Epithelial cell of prostate (primary cell): ENCODE results near the gene TMEM186.
"Not testable (repeated sequence)": the region's sequence is repeated elsewhere in the genome, so short reads cannot be mapped to it uniquely, and the experiment has no call there.

ENCODE experiments used
- DNase-seq: peaks from one replicate; pipeline ENCODE4 v3.0.0-alpha.2; 2011; ENCODE audit warnings: low read depth, low spot score
- H3K27ac ChIP-seq: fragments of 450-650 bp; 2 replicates; pipeline ENCODE4 v1.5.1; 2017; ENCODE audit warnings: mild to moderate bottlenecking

The TMEM186 gene

GRCh38 chr16:8777217-8777616 is 20.2 kb downstream of the TMEM186 start:
- H3K27ac ChIP-seq: no peak overlapping the region

DNA sequence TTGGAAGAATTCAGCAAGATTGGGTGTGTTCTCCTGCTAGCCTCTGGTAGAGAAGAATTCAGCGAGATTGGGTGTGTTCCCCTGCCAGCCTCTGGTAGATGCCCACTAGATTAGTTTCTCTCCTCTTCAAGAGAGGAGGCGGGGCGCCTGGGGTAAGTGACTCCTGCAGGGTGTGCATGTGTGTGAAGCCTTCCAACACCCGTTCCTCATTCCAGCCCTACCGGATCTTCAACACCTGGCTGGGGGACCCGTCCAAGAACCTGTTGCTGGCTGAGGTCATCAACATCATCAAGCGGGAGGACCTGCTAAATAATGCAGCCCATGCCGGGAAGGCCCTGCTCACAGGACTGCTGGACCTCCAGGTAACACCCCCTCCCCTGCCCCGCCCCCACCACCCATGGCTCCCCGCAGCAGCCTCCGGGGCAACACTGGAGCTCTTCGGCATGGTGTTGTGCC is 21.3 kb downstream of the TMEM186 start:
- peak; percentile 66 for DNase-seq
- peak overlapping the region; percentile 29 for H3K27ac ChIP-seq

More at GRCh38 chr16:8777217-8777616, 20.2 kb downstream of the TMEM186 start:
- no peak for DNase-seq

DNA sequence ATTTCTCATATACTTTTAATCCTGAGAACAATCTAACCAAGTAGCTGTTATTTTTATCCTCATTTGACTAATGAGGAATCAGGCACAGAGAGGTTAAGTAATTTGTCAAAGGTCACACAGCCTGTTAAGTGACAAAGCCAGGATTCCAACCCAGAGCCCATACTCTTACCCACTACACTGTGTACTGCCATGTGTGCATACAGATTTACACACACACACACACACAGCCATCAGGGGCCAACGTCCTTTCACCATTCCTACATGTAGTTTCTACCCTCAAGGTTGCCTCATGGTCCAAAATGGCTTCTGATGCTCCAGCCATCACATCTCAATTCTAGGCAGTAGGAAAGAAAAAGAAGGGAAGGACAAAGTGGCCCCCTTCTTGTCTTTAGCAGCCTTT is 22.1 kb downstream of the TMEM186 start:
- no peak for DNase-seq

GRCh38 chr16:8774208-8774607 is 23.2 kb downstream of the TMEM186 start:
- DNase-seq: no peak
- H3K27ac ChIP-seq: no peak overlapping the region

More for the DNA sequence above, 22.1 kb downstream of the TMEM186 start:
- H3K27ac ChIP-seq: peak overlapping the region; percentile 29

DNA sequence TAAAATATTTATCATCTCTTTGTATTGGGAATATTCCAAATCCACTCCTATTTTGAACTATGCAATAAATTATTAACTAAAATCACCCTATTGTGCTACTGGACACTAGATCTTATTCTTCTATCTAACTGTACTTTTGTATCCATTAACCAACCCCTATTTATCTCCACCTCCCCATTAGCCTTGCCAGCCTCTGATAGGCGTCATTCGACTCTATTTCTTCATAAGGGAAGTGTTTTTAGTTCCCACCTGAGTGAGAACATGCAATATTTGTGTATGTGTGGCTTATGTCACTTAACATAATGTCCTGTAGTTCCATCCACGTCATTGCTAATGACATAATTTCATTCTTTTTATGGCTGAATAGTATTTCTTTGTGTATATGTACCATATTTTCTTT is 23.9 kb downstream of the TMEM186 start:
- no peak for DNase-seq
- no peak overlapping the region for H3K27ac ChIP-seq

DNA sequence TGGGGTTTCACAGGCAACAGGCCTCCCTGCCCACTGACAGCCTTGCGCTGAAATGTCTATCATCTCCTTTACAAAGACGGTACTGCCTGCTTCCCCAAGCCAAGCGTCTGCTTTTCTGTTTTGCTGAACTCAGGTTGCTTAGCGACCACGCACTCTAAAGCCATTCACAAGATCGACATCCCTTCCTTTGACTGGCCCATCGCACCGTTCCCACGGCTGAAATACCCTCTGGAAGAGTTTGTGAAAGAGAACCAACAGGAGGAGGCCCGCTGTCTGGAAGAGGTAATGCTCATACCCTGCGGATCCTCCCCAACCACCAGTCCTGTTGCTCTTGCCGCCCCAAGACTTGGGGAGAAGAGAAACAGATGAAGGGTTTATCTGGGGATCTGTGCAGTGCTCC is 28.7 kb downstream of the TMEM186 start:
- no peak for DNase-seq

GRCh38 chr16:8768283-8768682 is 29.2 kb downstream of the TMEM186 start:
- DNase-seq: no peak
- no peak overlapping the region for H3K27ac ChIP-seq

More for the DNA sequence above, 28.7 kb downstream of the TMEM186 start:
- H3K27ac ChIP-seq: no peak overlapping the region

GRCh38 chr16:8767176-8767575 is 30.3 kb downstream of the TMEM186 start:
- DNase-seq: no peak
- no peak overlapping the region for H3K27ac ChIP-seq

- no peak for DNase-seq
- H3K27ac ChIP-seq: no peak overlapping the region
These were observed 32.8 kb downstream of the TMEM186 start for GRCh38 chr16:8764525-8765250.

DNA sequence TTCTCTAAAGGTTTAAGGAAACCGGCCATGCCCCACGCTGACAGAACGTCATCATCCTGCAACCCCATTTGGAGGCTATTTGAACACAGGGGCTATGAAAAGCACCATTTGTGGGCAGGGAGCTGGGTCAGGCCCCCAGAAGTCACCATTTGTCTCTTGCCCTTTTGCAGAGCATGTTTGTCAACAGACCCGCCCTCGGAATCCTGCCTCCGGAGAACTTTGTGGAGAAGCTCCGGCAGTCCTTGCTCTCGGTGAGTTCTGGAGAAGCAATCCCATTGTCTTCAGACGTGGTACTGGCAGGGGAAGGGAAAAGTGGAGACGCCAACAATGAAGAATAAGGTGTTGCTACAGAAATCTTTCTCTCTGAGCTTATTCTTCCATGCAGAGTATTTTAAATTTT is 33.5 kb downstream of the TMEM186 start:
- DNase-seq: no peak
- no peak overlapping the region for H3K27ac ChIP-seq

DNA sequence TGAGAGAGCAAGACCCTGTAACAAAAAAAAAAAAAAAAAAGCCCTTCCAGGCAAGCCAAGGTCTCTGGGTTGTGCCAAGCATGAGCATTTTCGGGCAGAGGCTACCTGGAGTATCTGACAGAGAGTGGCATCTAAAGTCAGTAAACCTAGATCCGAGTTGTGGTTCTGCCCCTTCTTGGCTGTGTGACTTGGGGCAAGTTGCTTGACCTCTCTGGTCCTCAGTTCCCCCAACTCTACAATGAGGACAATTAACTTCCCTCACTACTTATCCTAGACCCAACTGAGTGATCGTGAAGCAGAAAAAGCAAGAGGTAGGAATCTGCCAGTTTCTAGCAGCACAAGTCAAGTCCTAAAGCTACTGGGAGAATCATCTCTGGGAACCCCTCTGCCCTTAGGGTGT is 34.4 kb downstream of the TMEM186 start:
- DNase-seq: no peak
- no peak overlapping the region for H3K27ac ChIP-seq

DNA sequence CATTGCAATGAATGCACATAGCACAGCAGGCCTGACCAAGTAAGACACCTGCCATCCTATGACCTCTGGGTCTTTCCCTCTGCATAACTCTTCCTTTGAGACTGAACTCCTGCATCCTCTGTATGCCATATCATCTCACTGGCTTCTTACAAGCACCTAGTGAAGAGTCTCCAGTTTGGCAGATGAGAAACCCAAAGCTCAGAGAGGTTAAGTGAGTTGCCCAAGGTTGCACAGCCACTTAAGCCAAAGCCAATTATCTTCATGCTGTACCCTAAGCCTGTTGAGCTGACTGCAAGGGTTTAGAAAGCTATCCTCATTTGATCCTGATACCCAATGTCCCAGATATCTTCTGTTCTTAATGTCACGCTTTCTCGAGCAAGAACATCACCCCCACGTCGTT is 35.2 kb downstream of the TMEM186 start:
- DNase-seq: no peak
- no peak overlapping the region for H3K27ac ChIP-seq

GRCh38 chr16:8761078-8761477 is 36.4 kb downstream of the TMEM186 start:
- no peak for DNase-seq
- no peak overlapping the region for H3K27ac ChIP-seq

DNA sequence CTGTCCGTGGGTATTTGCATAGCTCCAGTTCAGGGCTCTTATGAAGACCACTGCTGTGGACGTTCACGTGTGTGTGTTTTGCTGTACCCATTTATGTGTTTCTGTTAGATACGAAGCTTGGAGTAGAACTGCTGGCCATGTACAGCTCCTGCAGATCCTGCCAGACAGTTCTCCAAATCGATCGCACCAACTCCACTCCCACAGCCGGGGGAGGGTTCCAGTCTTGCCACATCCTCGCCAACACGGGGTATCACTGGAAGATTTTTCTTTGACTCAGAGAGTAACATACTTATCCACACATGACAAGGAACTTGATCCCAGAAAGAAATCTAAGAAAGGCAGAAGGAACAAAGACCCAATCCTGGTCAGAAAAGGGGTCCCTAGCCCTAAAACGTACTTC is 37.4 kb downstream of the TMEM186 start:
- no peak overlapping the region for H3K27ac ChIP-seq
- no peak for DNase-seq

DNA sequence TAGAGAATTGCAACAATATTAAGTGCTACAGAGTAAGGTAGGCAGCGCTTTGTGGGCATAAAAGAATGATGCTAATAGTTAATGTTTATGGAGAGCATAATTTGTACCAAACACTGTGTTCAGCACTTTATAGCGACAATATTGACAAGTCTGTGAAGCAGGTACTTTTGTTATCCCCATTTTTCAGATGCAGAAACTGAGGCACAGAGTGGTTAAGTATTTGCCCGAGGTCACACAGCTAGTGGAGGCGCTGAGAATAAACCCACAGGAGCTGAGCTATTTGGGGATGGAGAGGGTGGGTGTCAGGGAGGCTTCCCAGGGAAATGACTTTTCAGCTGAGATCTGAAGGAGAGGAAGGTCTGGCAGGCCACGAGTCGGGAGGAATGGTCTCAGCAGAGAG is 39.4 kb downstream of the TMEM186 start:
- DNase-seq: no peak
- no peak overlapping the region for H3K27ac ChIP-seq

- DNase-seq: no peak
- H3K27ac ChIP-seq: no peak overlapping the region
These were observed 40.7 kb downstream of the TMEM186 start for GRCh38 chr16:8756755-8757154.

- H3K27ac ChIP-seq: no peak overlapping the region
- DNase-seq: no peak
These were observed 43.9 kb downstream of the TMEM186 start for GRCh38 chr16:8753416-8754054.

DNA sequence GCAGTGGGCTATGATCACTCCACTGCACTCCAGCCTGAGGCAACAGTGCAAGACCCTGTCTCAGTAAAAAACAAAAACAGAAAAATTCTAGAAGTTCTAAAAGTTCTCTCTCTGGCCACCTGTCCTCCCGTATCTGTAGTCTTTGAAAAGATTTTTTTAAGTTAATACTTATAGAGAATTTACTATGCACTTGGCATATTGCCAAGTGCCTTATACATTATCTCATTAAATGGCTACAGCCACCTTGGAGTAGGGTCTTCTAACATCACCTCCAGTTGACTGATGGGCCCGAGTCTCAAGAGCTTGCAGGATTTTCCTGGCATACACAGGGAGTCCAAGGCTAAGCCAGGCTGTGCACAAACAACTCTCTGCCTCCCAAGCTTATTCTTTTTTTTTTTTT is 44.7 kb downstream of the TMEM186 start:
- H3K27ac ChIP-seq: no peak overlapping the region
- DNase-seq: no peak

DNA sequence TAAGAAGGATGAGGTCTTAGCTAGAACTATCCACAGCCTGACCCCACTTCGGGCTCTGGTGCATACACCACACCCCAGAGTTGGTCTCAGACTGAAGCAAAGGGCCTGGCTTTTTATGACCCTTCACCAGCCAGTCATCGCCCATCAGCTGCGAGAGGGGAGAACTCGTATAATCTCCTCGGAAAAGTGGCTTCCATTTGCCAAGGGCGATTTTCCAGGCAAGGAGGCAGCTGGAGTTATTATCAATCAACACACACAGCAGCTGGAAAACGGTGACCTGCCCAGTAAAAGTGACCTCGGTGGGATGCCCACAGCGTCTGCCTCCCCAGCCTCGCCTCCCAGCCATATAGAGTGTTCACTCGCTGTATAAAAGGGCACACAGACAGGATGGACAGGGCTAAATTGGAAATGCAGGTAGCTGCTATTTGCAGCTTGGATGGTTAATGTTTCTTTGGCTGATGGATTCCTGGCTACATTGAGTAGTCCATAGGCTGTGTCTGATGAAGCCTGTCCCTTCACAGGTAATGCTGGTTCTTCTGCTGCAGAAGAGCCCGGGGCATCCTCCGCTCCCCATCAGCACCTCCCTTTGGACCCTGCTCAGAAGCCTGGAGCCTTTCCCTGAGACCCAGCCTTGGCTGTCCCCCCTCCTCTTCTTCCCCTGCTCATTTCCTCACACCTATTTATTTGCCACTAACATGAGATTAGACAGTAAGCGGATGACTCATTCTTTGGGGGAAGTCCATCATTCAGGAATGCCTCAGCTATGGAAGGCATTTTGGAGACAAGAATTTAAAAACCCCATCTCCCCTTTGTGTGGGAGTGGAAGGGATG is 45.7 kb downstream of the TMEM186 start:
- DNase-seq: no peak
- no peak overlapping the region for H3K27ac ChIP-seq

DNA sequence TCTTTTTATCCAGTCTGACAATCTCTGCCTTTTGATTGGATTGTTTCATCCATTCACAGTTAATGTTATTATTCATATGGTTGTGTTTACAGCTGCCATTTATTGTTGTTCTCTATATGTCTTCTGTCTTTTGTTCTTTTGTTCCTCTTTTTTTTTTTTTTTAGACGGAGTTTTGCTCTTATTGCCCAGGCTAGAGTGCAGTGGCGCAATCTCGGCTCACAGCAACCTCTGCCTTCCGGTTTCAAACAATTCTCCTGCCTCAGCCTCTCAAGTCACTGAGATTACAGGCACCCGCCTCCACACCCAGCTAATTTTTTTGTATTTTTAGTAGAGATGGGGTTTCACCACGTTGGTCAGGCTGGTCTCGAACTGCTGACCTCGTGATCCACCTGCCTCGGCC is 48.5 kb downstream of the TMEM186 start:
- not testable (repeated sequence) for H3K27ac ChIP-seq, DNase-seq
